Omental fat pad (tissue), 4 donors: ENCODE measurements around the gene ASF1A. TPM values are rescaled to one million over a fixed set of nuclear protein-coding genes. Genes with fewer than 3 reads are reported as not detected.

ENCODE experiments used
- ATAC-seq: fragments of 150-250 bp; one replicate; pipeline ENCODE4 v1.9.1; 2016; ENCODE audit warnings: mild to moderate bottlenecking, moderate library complexity; ENCODE audit not compliant: low FRiP score
- DNase-seq: peaks from one replicate; pipeline ENCODE4 v3.0.0-alpha.2; 2019; ENCODE audit warnings: low spot score
- CTCF ChIP-seq, 3 donors: fragments of 450-650 bp; IDR thresholded peaks; one replicate each; pipeline ENCODE4 v1.5.1; 2016 to 2017; ENCODE audit warnings: antibody characterized with exemption in 3 of 3, mild to moderate bottlenecking in 3 of 3, moderate library complexity in 2 of 3
- total RNA-seq, 4 donors: library from RNA; depleted of rRNA; stranded (reverse); fragments of >200 nt; gene quantifications; one replicate each; pipeline ENCODE4 v1.1.0, GENCODE V29; 2016

Gene ASF1A
- total RNA-seq, 4 donors from 2014 or later = 4.3 to 9.3 (median 5.7) TPM

GRCh38 chr6:118897386-118897785 is 3.4 kb downstream of the ASF1A start:
- ATAC-seq = no peak
- no peak for DNase-seq
- TF ChIP-seq CTCF (IDR thresholded peaks at IDR 0.05) = no peak

GRCh38 chr6:118899948-118900347 is 6.0 kb downstream of the ASF1A start:
- no peak for TF ChIP-seq CTCF (IDR thresholded peaks at IDR 0.05)
- ATAC-seq = no peak
- DNase-seq = no peak

- ATAC-seq (no peak), DNase-seq (no peak)
- TF ChIP-seq CTCF (IDR thresholded peaks at IDR 0.05) = no peak
Observed at GRCh38 chr6:118902726-118903125, 8.8 kb downstream of the ASF1A start.

- no peak for DNase-seq
- no peak for TF ChIP-seq CTCF (IDR thresholded peaks at IDR 0.05)
Observed at GRCh38 chr6:118903138-118903537, 9.2 kb downstream of the ASF1A start.

DNA sequence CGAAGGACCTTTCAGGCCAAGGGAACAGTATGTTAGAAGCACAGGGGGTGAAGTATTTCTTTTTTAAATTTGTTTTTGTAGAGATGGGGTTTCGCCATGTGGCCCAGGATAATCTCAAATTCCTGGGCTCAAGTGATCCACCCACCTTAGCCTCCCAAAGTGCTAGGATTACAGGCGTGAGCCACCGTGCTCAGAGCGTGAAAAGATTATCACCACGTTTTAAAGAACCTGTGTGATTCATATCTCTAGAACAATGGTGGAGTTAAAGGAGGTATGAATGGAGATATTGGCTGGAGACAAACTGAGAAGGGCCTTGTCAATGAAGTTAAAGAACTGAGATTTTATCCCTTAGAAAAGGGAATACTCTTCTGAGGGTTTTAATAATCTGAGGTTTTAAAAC is 9.7 kb downstream of the ASF1A start:
- no peak for DNase-seq
- no peak for TF ChIP-seq CTCF (IDR thresholded peaks at IDR 0.05)

More at GRCh38 chr6:118903138-118903537, 9.2 kb downstream of the ASF1A start:
- ATAC-seq = no peak

DNA sequence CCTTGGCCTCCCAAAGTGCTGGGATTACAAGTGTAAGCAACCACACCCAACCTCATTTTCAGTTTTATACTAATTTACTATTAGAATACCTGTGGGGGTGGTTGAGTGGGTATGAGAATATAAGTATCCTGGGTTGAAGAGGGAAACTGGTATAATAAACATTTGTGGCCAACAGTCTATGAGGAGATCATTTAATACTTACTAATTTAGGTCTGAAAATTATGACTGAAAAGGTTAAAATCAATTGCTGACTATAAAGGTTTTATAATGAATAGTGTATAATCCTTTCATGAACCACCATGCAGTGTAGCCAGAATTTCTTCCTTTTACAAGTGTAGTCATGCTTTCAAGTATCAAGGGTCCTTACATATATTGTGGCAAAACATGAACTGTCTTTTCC is 11.1 kb downstream of the ASF1A start:
- no peak for ATAC-seq
- no peak for TF ChIP-seq CTCF (IDR thresholded peaks at IDR 0.05)
- no peak for DNase-seq

More for the DNA sequence above, 9.7 kb downstream of the ASF1A start:
- no peak for ATAC-seq

GRCh38 chr6:118905851-118906250 is 11.9 kb downstream of the ASF1A start:
- ATAC-seq (no peak), DNase-seq (no peak)
- TF ChIP-seq CTCF (IDR thresholded peaks at IDR 0.05) = no peak
